Gastroesophageal sphincter (tissue), 3 donors: ENCODE data around the gene NEK4.

Experiments
- EP300 ChIP-seq: sonication (generic); formaldehyde crosslinking; IDR thresholded peaks from one replicate; pipeline ENCODE4 v1.6.1; 2017; ENCODE audit warnings: antibody characterized with exemption, mild to moderate bottlenecking
- POLR2A ChIP-seq, 2 donors: fragments of 450-650 bp; IDR thresholded peaks; one replicate each; pipeline ENCODE4 v1.6.1; 2017; ENCODE audit warnings: antibody characterized with exemption in 2 of 2, mild to moderate bottlenecking in 2 of 2, moderate library complexity in 1 of 2
- POLR2AphosphoS5 ChIP-seq: sonication (generic); formaldehyde crosslinking; IDR thresholded peaks from one replicate; pipeline ENCODE4 v1.6.1; 2017; ENCODE audit warnings: antibody characterized with exemption
- TF ChIP-seq, protein P1 (sequence below), 4 experiments: fragments of 200-600 bp in 2 of 4; fragments of 450-650 bp in 2 of 4; sonication (generic) in 1 of 4; IDR thresholded peaks; one replicate each; pipeline ENCODE4 v1.5.1; 2017 to 2019; ENCODE audit warnings: antibody characterized with exemption in 4 of 4, mild to moderate bottlenecking in 2 of 4, moderate library complexity in 2 of 4

DNA sequence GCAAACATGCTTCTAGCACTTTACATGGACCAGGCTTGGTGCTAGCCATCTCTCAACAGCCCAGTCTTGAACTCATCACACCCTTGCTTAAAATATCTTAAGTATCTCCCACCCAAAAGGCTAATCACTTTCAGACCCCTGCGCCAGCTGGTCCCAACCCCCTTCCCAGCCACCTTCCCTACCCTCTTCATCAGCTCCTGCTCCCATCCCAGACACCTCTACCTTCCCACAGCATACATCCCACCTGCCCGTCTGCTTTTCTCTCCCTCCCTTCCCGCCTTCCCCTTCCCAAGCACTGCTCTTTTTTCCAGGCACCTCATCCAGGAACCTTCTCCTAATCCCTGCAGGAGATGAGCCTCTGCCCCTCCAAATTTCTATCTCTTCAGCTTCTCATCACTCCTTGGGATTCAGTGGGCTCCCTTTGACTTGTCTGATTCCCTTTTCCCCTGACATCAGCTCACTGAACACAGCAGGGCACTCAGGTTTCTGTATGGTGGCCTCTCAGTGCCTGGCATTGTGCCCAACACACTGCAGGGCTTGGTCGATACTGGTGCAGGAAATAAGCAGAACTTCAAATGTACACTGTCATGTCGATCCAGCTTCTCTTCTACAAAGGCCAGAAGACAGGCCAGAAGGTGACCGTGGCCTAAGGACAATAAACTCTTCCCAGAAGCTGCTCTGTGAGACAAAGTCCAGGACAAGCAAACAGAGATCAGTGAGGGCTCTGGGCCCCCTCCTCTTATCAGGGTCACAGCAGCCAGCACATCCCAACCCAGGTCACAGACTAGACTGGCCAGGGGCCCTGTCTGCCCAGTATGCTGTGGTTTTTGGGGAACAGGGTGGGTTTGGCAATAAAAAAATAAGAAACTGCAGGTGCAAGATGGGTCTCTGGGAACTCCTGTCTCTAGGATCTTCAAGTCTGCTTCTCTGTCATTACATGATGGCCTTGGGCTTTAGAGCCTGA is 4.4 kb upstream of the NEK4 start:
- TF ChIP-seq, protein P1, sequence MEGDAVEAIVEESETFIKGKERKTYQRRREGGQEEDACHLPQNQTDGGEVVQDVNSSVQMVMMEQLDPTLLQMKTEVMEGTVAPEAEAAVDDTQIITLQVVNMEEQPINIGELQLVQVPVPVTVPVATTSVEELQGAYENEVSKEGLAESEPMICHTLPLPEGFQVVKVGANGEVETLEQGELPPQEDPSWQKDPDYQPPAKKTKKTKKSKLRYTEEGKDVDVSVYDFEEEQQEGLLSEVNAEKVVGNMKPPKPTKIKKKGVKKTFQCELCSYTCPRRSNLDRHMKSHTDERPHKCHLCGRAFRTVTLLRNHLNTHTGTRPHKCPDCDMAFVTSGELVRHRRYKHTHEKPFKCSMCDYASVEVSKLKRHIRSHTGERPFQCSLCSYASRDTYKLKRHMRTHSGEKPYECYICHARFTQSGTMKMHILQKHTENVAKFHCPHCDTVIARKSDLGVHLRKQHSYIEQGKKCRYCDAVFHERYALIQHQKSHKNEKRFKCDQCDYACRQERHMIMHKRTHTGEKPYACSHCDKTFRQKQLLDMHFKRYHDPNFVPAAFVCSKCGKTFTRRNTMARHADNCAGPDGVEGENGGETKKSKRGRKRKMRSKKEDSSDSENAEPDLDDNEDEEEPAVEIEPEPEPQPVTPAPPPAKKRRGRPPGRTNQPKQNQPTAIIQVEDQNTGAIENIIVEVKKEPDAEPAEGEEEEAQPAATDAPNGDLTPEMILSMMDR (IDR thresholded peaks at IDR 0.05) = no peak
- TF ChIP-seq POLR2A (IDR thresholded peaks at IDR 0.05) (no peak), POLR2AphosphoS5 (no peak), EP300 (no peak)
